DND-41 (cell line): ENCODE results near the gene PCDHA11.

Experiments
- ATAC-seq: fragments of 200-7000 bp; cut with Tn5 transposase; 3 replicates; pipeline ENCODE4 v1.9.1; 2021; ENCODE audit warnings: low read depth; ENCODE audit not compliant: insufficient read depth
- DNase-seq: peaks from one replicate; pipeline ENCODE4 v3.0.0-alpha.2; 2020
- H2AFZ ChIP-seq: 2 replicates; pipeline ENCODE4 v1.6.0; 2012; ENCODE audit warnings: low read depth, low read length
- H3K27ac ChIP-seq: 2 replicates; pipeline ENCODE4 v1.5.1; 2012; ENCODE audit warnings: low read length, inconsistent platforms
- H3K27me3 ChIP-seq: fragments of 200-600 bp; sonication (generic); 2 replicates; pipeline ENCODE4 v1.6.0; 2012; ENCODE audit warnings: low read length, mild to moderate bottlenecking, inconsistent platforms; ENCODE audit not compliant: insufficient read depth, poor library complexity
- H3K36me3 ChIP-seq: 2 replicates; pipeline ENCODE4 v1.5.1; 2012; ENCODE audit warnings: low read length, inconsistent platforms; ENCODE audit not compliant: insufficient read depth
- H3K4me1 ChIP-seq: 2 replicates; pipeline ENCODE4 v1.5.1; 2012; ENCODE audit warnings: mild to moderate bottlenecking, low read length; ENCODE audit not compliant: insufficient read depth
- H3K4me2 ChIP-seq: 2 replicates; pipeline ENCODE4 v1.6.0; 2012; ENCODE audit warnings: mild to moderate bottlenecking, moderate library complexity, low read length, inconsistent platforms; ENCODE audit not compliant: insufficient read depth
- H3K4me3 ChIP-seq, 2 experiments: fragments of 200-600 bp in 1 of 2; shearing (Covaris generic) in 1 of 2; 2 replicates each; pipeline ENCODE4 v1.5.1; 2012 to 2016; ENCODE audit warnings: inconsistent platforms in 2 of 2, low read length in 2 of 2, mild to moderate bottlenecking in 2 of 2, low read depth in 1 of 2, moderate library complexity in 1 of 2
- H3K79me2 ChIP-seq: 2 replicates; pipeline ENCODE4 v1.6.0; 2012; ENCODE audit warnings: low read length, inconsistent platforms; ENCODE audit not compliant: insufficient read depth
- H3K9ac ChIP-seq: 2 replicates; pipeline ENCODE4 v1.6.0; 2012; ENCODE audit warnings: low read depth, mild to moderate bottlenecking, inconsistent platforms, low read length, moderate library complexity
- H3K9me3 ChIP-seq: 2 replicates; pipeline ENCODE4 v1.5.1; 2012; ENCODE audit warnings: low read length, moderate library complexity, mild to moderate bottlenecking, inconsistent platforms; ENCODE audit not compliant: insufficient read depth, severe bottlenecking
- H4K20me1 ChIP-seq: 2 replicates; pipeline ENCODE4 v1.6.0; 2012; ENCODE audit warnings: low read length; ENCODE audit not compliant: insufficient read depth
- EZH2 ChIP-seq: IDR thresholded peaks from 3 replicates; pipeline ENCODE4 v1.6.1; 2012; ENCODE audit warnings: borderline replicate concordance, low read depth, mild to moderate bottlenecking, moderate library complexity, low read length, inconsistent platforms; ENCODE audit not compliant: severe bottlenecking
- TF ChIP-seq, protein P1 (sequence below): IDR thresholded peaks from 2 replicates; pipeline ENCODE4 v1.5.1; 2012; ENCODE audit warnings: borderline replicate concordance, low read length, moderate library complexity, mild to moderate bottlenecking; ENCODE audit not compliant: poor library complexity, severe bottlenecking; ENCODE audit errors: extremely low read depth

The PCDHA11 gene

GRCh38 chr5:140855772-140856674 lies 12.7 kb upstream of the PCDHA11 start, which contains the start of gene PCDHA10:
Gene PCDHA10, plus strand, starts transcription at chr5:140855897. Its CDS starts 152 bp downstream, at chr5:140856049.
- H3K79me2 ChIP-seq, result no peaks in the 10 kb centered on the region
- no peaks in the 10 kb centered on the region for H3K27me3 ChIP-seq
- H3K36me3 ChIP-seq, result no peaks in the 10 kb centered on the region
- no peaks in the 10 kb centered on the region for H3K9me3 ChIP-seq
- H2AFZ ChIP-seq, result no peak within 1 kb of the TSS
- ATAC-seq (no peak), DNase-seq (no peak)
- H3K4me3 ChIP-seq, result no peak within 1 kb of the TSS
- no peak within 1 kb of the TSS for H3K9ac ChIP-seq
- no peaks in the 10 kb centered on the region for H3K4me1 ChIP-seq
- no peak within 1 kb of the TSS for H3K27ac ChIP-seq
- H3K4me2 ChIP-seq, result no peak within 1 kb of the TSS
- H4K20me1 ChIP-seq, result no peaks in the 10 kb centered on the region
- TF ChIP-seq, protein P1, sequence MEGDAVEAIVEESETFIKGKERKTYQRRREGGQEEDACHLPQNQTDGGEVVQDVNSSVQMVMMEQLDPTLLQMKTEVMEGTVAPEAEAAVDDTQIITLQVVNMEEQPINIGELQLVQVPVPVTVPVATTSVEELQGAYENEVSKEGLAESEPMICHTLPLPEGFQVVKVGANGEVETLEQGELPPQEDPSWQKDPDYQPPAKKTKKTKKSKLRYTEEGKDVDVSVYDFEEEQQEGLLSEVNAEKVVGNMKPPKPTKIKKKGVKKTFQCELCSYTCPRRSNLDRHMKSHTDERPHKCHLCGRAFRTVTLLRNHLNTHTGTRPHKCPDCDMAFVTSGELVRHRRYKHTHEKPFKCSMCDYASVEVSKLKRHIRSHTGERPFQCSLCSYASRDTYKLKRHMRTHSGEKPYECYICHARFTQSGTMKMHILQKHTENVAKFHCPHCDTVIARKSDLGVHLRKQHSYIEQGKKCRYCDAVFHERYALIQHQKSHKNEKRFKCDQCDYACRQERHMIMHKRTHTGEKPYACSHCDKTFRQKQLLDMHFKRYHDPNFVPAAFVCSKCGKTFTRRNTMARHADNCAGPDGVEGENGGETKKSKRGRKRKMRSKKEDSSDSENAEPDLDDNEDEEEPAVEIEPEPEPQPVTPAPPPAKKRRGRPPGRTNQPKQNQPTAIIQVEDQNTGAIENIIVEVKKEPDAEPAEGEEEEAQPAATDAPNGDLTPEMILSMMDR, result peak; percentile 42
- no peak for TF ChIP-seq EZH2

DNA sequence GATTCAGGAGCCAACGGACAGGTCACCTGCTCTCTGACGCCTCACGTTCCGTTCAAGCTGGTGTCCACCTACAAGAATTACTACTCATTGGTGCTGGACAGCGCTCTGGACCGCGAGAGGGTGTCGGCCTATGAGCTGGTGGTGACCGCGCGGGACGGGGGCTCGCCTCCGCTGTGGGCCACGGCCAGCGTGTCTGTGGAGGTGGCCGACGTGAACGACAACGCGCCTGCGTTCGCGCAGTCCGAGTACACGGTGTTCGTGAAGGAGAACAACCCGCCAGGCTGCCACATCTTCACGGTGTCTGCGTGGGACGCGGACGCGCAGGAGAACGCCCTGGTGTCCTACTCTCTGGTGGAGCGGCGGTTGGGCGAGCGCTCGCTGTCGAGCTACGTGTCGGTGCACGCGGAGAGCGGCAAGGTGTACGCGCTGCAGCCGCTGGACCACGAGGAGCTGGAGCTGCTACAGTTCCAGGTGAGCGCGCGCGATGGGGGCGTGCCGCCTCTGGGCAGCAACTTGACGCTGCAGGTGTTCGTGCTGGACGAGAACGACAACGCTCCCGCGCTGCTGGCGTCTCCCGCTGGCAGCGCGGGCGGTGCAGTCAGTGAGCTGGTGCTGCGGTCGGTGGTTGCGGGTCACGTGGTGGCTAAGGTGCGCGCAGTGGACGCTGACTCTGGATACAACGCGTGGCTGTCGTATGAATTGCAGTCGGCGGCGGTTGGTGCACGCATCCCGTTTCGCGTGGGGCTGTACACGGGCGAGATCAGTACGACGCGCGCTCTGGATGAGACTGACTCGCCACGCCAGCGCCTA lies 11.4 kb upstream of the PCDHA11 start:
- Histone ChIP-seq H2AFZ (no peak overlapping the region), H3K27ac (no peak overlapping the region), H3K27me3 (no peaks in the 10 kb centered on the region), H4K20me1 (no peaks in the 10 kb centered on the region), H3K4me1 (no peaks in the 10 kb centered on the region), H3K9me3 (no peaks in the 10 kb centered on the region), H3K79me2 (no peaks in the 10 kb centered on the region), H3K9ac (no peak overlapping the region), H3K36me3 (no peaks in the 10 kb centered on the region), H3K4me3 (no peak overlapping the region), H3K4me2 (no peak overlapping the region)
- DNase-seq (no peak), ATAC-seq (no peak)
- TF ChIP-seq, protein P1, result no peak
- TF ChIP-seq EZH2, result no peak

GRCh38 chr5:140857987-140858240 lies 10.8 kb upstream of the PCDHA11 start:
- DNase-seq, result no peak
- H4K20me1 ChIP-seq, result no peaks in the 10 kb centered on the region
- no peaks in the 10 kb centered on the region for H3K9me3 ChIP-seq
- H3K4me2 ChIP-seq, result no peak overlapping the region
- TF ChIP-seq, protein P1, result no peak
- no peak for TF ChIP-seq EZH2
- H3K4me3 ChIP-seq, result no peak overlapping the region
- H2AFZ ChIP-seq, result no peak overlapping the region
- H3K36me3 ChIP-seq, result no peaks in the 10 kb centered on the region
- H3K4me1 ChIP-seq, result no peaks in the 10 kb centered on the region
- ATAC-seq, result no peak
- H3K27me3 ChIP-seq, result no peaks in the 10 kb centered on the region
- no peak overlapping the region for H3K27ac ChIP-seq
- H3K79me2 ChIP-seq, result no peaks in the 10 kb centered on the region
- H3K9ac ChIP-seq, result no peak overlapping the region
